ENCODE data around the gene MTUS2. TPM values are rescaled to one million over a fixed set of nuclear protein-coding genes. Genes with fewer than 3 reads are reported as not detected.

The MTUS2 gene
- total and polyA plus RNA-seq, 10 of the 15 experiments (the other 5 are each of a cell fraction or from before 2014, with no cell fraction given) = under 0.01 to 0.05 (median 0.02) TPM; not detected in 6

- TF ChIP-seq, protein P1, sequence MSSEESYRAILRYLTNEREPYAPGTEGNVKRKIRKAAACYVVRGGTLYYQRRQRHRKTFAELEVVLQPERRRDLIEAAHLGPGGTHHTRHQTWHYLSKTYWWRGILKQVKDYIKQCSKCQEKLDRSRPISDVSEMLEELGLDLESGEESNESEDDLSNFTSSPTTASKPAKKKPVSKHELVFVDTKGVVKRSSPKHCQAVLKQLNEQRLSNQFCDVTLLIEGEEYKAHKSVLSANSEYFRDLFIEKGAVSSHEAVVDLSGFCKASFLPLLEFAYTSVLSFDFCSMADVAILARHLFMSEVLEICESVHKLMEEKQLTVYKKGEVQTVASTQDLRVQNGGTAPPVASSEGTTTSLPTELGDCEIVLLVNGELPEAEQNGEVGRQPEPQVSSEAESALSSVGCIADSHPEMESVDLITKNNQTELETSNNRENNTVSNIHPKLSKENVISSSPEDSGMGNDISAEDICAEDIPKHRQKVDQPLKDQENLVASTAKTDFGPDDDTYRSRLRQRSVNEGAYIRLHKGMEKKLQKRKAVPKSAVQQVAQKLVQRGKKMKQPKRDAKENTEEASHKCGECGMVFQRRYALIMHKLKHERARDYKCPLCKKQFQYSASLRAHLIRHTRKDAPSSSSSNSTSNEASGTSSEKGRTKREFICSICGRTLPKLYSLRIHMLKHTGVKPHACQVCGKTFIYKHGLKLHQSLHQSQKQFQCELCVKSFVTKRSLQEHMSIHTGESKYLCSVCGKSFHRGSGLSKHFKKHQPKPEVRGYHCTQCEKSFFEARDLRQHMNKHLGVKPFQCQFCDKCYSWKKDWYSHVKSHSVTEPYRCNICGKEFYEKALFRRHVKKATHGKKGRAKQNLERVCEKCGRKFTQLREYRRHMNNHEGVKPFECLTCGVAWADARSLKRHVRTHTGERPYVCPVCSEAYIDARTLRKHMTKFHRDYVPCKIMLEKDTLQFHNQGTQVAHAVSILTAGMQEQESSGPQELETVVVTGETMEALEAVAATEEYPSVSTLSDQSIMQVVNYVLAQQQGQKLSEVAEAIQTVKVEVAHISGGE (CRISPR knock-in tag; IDR thresholded peaks at IDR 0.05) = no peak
- TF ChIP-seq, protein P2, sequence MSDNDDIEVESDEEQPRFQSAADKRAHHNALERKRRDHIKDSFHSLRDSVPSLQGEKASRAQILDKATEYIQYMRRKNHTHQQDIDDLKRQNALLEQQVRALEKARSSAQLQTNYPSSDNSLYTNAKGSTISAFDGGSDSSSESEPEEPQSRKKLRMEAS (IDR thresholded peaks at IDR 0.05; ENCODE audit: low read depth, low read length) = no peak
- no peak for TF ChIP-seq POLR2AphosphoS5 (IDR thresholded peaks at IDR 0.05; ENCODE audit: low read length)
Measured at GRCh38 chr13:29175250-29175873, 355.2 kb downstream of the MTUS2 start (continued).

- WGBS (ENCODE audit: insufficient coverage, insufficient replicate concordance, low lambda C conversion rate, missing lambda C conversion rate) = 62% methylated on average over 1 of the region's 1 CpG
- TF ChIP-seq MXI1 (IDR thresholded peaks at IDR 0.05; ENCODE audit: low read depth, low read length) = no peak
- TF ChIP-seq CHD2 (IDR thresholded peaks at IDR 0.05; ENCODE audit: borderline replicate concordance, low read depth, low read length) = no peak
- TF ChIP-seq, protein P3, sequence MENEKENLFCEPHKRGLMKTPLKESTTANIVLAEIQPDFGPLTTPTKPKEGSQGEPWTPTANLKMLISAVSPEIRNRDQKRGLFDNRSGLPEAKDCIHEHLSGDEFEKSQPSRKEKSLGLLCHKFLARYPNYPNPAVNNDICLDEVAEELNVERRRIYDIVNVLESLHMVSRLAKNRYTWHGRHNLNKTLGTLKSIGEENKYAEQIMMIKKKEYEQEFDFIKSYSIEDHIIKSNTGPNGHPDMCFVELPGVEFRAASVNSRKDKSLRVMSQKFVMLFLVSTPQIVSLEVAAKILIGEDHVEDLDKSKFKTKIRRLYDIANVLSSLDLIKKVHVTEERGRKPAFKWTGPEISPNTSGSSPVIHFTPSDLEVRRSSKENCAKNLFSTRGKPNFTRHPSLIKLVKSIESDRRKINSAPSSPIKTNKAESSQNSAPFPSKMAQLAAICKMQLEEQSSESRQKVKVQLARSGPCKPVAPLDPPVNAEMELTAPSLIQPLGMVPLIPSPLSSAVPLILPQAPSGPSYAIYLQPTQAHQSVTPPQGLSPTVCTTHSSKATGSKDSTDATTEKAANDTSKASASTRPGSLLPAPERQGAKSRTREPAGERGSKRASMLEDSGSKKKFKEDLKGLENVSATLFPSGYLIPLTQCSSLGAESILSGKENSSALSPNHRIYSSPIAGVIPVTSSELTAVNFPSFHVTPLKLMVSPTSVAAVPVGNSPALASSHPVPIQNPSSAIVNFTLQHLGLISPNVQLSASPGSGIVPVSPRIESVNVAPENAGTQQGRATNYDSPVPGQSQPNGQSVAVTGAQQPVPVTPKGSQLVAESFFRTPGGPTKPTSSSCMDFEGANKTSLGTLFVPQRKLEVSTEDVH (IDR thresholded peaks at IDR 0.05; ENCODE audit: low read depth, partially characterized antibody) = no peak
- TF ChIP-seq PML (IDR thresholded peaks at IDR 0.05; ENCODE audit: low read length) = no peak
- TF ChIP-seq BMI1 (IDR thresholded peaks at IDR 0.05; ENCODE audit: borderline replicate concordance) = no peak
- TF ChIP-seq ASH2L (IDR thresholded peaks at IDR 0.05; ENCODE audit: borderline replicate concordance, low read depth) = no peak
- TF ChIP-seq ZZZ3 (IDR thresholded peaks at IDR 0.05; ENCODE audit: control insufficient read depth, insufficient read length, low read depth) = no peak
- TF ChIP-seq NFXL1 (IDR thresholded peaks at IDR 0.05; ENCODE audit: borderline replicate concordance) = no peak
- TF ChIP-seq EGR1 (IDR thresholded peaks at IDR 0.05; ENCODE audit: borderline replicate concordance in 1 of 2, low read depth in 2 of 2, low read length in 2 of 2) = no peak
- TF ChIP-seq SREBF1 (IDR thresholded peaks at IDR 0.05; ENCODE audit: low read length) = no peak
Measured at GRCh38 chr13:29180055-29180454, 359.9 kb downstream of the MTUS2 start.

More at GRCh38 chr13:29180055-29180454, 359.9 kb downstream of the MTUS2 start:
- ChIA-PET CTCF (no interaction called here), POLR2A (no interaction called here), RAD21 (ENCODE audit: unreplicated experiment) (no interaction called here), SMC1A (ENCODE audit: uncharacterized antibody, unreplicated experiment) (no interaction called here)
- Histone ChIP-seq H3K4me1 (ENCODE audit: control insufficient read depth, insufficient read depth, low read length) (no peaks in the 10 kb centered on the region), H3K4me3 (no peak overlapping the region), H3K27ac (ENCODE audit: control insufficient read depth, insufficient read depth) (no peak overlapping the region), H3K27me3 (replicated peaks in 1 of 2; ENCODE audit: control insufficient read depth in 2 of 2, insufficient read depth in 2 of 2, low read length in 1 of 2) (no peaks in the 10 kb centered on the region), H3K4me2 (ENCODE audit: control insufficient read depth, insufficient read depth) (no peak overlapping the region), H2AFZ (ENCODE audit: control insufficient read depth, low read depth, low read length) (no peak overlapping the region), H3K9ac (ENCODE audit: control insufficient read depth, insufficient read depth, low read length) (no peak overlapping the region), H3K79me2 (ENCODE audit: control insufficient read depth, insufficient read depth, low read length) (no peaks in the 10 kb centered on the region), H4K20me1 (ENCODE audit: control insufficient read depth, insufficient read depth) (no peaks in the 10 kb centered on the region), H3K9me3 (replicated peaks; ENCODE audit: control insufficient read depth, insufficient read depth, low read length) (no peaks in the 10 kb centered on the region; the same call in 2 of the 3 replicates), H3K36me3 (ENCODE audit: control insufficient read depth in 2 of 2, insufficient read depth in 2 of 2, low read length in 1 of 2) (no peaks in the 10 kb centered on the region)
- ATAC-seq = no peak
- intact Hi-C loops (cut with micrococcal nuclease; ENCODE audit: unreplicated experiment) (no loop called here), in situ Hi-C loops (cut with MboI) (no loop called here)
- BruUV-seq (replicated peaks) = no TSS peak
- FAIRE-seq = no peak
- DNase-seq (ENCODE audit: low read depth, low spot score) = no peak
